ENCODE measurements around the gene PNLDC1.

PNLDC1 gene, protein sequence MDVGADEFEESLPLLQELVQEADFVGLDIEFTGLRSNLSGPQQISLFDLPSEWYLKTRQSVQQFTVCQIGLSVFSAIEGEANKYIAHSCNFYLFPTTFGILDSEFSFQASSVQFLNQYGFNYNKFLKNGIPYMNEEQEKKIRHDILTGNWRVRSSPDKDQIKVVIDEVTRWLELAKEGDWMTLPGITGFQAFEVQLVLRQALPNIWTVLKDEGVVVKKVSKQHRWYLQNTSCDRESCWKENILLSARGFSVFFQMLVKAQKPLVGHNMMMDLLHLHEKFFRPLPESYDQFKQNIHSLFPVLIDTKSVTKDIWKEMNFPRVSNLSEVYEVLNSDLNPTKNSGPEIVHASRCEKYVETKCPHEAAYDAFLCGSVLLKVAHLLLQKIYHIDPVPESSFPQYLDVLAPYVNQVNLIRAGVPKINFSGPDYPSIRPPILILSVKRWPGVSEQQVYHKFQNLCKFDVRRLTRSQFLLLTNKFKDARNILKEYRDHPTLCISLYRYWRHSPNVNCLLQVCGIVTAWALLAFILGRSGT

DNA sequence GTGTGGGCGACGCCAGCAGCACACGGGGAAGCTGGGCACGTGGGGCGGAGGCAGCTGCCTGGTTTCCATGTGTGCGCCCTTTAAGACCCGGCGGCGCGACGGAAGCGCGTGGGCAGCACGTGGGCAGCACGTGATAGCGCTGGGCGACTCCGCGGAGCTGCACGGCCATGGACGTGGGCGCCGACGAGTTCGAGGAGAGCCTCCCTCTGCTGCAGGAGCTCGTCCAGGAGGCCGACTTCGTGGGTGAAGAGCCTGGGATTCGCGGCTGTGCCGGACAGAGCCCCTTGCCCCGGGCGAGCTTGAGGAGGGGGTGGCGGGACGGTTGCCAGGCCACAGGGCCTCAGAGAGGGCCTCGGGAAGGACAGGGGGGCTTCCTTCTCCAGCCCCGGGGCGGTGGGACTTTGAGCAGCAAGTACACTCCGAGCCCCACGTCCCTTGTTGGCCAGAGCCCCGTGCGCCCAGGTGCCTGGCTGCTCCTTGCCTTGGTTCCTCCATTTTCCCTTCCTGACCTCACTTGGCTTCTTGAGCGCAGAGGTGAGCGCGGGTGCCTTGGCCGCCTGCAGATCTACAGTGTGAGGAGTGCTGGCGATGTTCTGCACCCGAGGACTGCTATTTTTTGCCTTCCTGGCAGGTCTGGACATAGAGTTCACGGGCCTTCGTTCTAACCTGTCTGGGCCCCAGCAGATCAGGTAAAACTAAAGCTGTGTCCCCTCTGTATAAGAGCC is at the start of gene PNLDC1:
PNLDC1 (plus strand) TSS at position 136 of the 725 bp plus-strand sequence; CDS start at position 168, 32 bp downstream.
- H3K4me3 ChIP-seq (ENCODE audit: control insufficient read depth, low read depth, low read length): no peak within 1 kb of the TSS
- TF ChIP-seq, protein P1, sequence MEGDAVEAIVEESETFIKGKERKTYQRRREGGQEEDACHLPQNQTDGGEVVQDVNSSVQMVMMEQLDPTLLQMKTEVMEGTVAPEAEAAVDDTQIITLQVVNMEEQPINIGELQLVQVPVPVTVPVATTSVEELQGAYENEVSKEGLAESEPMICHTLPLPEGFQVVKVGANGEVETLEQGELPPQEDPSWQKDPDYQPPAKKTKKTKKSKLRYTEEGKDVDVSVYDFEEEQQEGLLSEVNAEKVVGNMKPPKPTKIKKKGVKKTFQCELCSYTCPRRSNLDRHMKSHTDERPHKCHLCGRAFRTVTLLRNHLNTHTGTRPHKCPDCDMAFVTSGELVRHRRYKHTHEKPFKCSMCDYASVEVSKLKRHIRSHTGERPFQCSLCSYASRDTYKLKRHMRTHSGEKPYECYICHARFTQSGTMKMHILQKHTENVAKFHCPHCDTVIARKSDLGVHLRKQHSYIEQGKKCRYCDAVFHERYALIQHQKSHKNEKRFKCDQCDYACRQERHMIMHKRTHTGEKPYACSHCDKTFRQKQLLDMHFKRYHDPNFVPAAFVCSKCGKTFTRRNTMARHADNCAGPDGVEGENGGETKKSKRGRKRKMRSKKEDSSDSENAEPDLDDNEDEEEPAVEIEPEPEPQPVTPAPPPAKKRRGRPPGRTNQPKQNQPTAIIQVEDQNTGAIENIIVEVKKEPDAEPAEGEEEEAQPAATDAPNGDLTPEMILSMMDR (IDR thresholded peaks at IDR 0.05; ENCODE audit: control insufficient read depth, insufficient read depth, low read depth, low read length, missing control alignments): no peak

DNA sequence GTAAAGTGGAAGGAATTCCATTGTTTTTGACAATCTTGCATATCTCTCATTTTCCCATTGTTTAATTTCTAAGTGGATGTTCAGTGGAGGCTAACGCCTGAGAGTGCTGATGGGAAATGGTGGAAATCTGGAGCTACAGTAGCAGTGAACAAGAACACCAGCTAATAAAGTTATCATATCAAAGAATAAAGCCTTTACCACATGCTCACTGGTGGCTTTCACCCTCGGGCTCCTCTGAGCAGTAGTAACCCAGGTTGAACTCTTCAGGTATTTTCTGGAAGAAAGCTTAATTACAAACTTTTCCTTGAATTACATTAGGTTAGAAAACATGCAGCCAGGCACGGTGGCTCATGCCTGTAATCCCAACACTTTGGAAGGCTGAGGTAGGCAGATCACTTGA is 48.6 kb upstream of the PNLDC1 start:
- DNase-seq (ENCODE audit: low read depth): no peak
- H3K4me3 ChIP-seq (ENCODE audit: control insufficient read depth, low read depth, low read length): no peak overlapping the region
- TF ChIP-seq, protein P1 (IDR thresholded peaks at IDR 0.05; ENCODE audit: control insufficient read depth, insufficient read depth, low read depth, low read length, missing control alignments): no peak

More for the DNA sequence above, at the start of gene PNLDC1:
- no peak for DNase-seq (ENCODE audit: low read depth)

DNA sequence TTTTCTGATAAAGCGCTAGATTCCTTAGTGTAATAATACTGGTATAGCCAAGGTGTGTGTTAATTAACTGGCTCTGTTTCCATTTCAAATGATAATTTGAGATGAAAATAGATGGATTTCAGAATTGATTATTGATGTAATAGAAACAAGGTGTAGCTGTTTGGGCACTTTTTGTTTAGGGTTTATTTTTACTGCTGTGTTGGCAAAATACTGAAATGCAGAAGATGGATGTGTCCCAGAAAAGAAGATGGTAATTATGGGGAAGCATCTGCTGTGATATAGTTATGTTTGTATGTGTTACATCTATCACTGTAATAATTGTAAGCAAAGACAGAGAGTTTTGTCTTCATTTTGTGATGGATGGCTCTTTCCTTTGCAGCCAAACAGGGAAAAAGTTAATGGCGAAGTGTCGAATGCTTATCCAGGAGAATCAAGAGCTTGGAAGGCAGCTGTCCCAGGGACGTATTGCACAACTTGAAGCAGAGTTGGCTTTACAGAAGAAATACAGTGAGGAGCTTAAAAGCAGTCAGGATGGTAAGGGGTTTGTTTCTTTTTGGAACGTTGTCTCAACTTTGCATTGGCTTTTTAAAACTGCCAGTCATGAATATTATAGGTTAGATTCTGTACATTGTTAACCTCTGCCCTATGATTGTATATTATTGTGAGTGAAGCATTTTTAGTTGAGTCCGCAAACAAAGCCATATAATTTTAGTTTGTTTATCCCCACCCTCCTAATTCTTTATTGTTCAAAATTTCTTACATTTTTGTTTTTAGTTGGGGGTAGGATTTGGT is 46.8 kb upstream of the PNLDC1 start:
- TF ChIP-seq, protein P1 (IDR thresholded peaks at IDR 0.05; ENCODE audit: control insufficient read depth, insufficient read depth, low read depth, low read length, missing control alignments): no peak
- no peak overlapping the region for H3K4me3 ChIP-seq (ENCODE audit: control insufficient read depth, low read depth, low read length)
- no peak for DNase-seq (ENCODE audit: low read depth)

DNA sequence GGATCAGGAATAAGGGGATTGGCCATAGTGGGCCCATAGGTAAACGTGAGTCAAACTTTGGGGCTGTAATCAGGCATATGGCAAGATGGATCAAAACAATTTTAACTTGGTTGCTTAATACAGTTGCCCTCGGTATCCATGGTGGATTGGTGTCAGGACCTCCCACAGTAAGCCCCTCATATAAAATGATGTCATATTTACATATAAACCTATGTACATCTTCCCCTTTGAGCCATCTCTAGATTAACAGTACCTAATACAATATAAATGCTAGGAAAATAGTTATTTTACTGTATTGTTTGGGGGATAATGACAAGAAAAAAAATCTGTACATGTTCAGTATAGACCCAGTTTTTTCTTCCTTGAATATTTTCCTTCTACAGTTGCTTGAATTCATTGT is 45.7 kb upstream of the PNLDC1 start:
- no peak overlapping the region for H3K4me3 ChIP-seq (ENCODE audit: control insufficient read depth, low read depth, low read length)
- TF ChIP-seq, protein P1 (IDR thresholded peaks at IDR 0.05; ENCODE audit: control insufficient read depth, insufficient read depth, low read depth, low read length, missing control alignments): no peak
- no peak for DNase-seq (ENCODE audit: low read depth)

DNA sequence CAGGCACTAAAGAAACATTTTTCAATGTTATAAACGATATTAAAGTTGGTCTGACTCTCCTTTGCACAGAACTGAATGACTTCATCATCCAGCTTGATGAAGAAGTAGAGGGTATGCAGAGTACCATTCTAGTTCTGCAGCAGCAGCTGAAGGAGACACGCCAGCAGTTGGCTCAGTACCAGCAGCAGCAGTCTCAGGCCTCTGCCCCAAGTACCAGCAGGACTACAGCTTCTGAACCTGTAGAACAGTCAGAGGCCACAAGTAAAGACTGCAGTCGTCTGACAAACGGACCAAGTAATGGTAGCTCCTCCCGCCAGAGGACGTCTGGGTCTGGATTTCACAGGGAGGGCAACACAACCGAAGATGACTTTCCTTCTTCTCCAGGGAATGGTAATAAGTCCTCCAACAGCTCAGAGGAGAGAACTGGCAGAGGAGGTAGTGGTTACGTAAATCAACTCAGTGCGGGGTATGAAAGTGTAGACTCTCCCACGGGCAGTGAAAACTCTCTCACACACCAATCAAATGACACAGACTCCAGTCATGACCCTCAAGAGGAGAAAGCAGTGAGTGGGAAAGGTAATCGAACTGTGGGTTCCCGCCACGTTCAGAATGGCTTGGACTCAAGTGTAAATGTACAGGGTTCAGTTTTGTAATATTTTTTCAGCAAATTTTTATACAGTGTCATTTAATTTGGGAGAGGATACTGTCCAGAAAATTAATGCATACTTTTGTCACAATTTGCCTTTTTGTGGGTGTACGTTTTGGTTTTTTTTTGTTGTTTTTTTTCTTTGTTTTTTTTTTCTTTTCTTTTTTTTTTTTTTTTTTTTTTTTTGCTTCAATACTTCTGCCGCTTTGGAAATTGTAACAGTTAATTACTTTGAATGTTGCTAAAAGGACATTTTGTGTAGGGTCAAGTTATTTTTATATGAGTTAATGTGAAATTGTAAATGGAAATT is 44.8 kb upstream of the PNLDC1 start:
- DNase-seq (ENCODE audit: low read depth): no peak
- no peak overlapping the region for H3K4me3 ChIP-seq (ENCODE audit: control insufficient read depth, low read depth, low read length)
- TF ChIP-seq, protein P1 (IDR thresholded peaks at IDR 0.05; ENCODE audit: control insufficient read depth, insufficient read depth, low read depth, low read length, missing control alignments): no peak
